ENCODE results near the gene IGSF8. TPM values are rescaled to one million over a fixed set of nuclear protein-coding genes. Genes with fewer than 3 reads are reported as not detected.
"Not testable (repeated sequence)": the region's sequence is repeated elsewhere in the genome, so short reads cannot be mapped to it uniquely, and the experiment has no call there.

The IGSF8 gene
- total RNA-seq, 1 donor from 2014 or later: 29.7 TPM

GRCh38 chr1:160050182-160050581 is 48.2 kb downstream of the IGSF8 start:
- DNase-seq (ENCODE audit: low spot score); intact Hi-C loops (cut with DNase I): not testable (repeated sequence)

GRCh38 chr1:160049101-160049500 is 49.3 kb downstream of the IGSF8 start:
- no peak for DNase-seq (ENCODE audit: low spot score)
- intact Hi-C loops (cut with DNase I): loop anchor here (5.0 kb wide), 1 partner anchor 33 kb away; the partner anchor contains the start of gene KCNJ9

- intact Hi-C loops (cut with DNase I): loop anchor here (5.0 kb wide), 1 partner anchor 34 kb away; the partner anchor contains the start of gene KCNJ9
- no peak for DNase-seq (ENCODE audit: low spot score)
Measured at GRCh38 chr1:160048335-160048734, 50.1 kb downstream of the IGSF8 start.

- intact Hi-C loops (cut with DNase I): loop anchor here (5.0 kb wide), 1 partner anchor 35 kb away; the partner anchor contains the start of gene KCNJ9
Measured at GRCh38 chr1:160047111-160047991, 51.1 kb downstream of the IGSF8 start.

GRCh38 chr1:160046494-160047110 is 51.8 kb downstream of the IGSF8 start:
- DNase-seq (ENCODE audit: low spot score): peak; percentile 77
- intact Hi-C loops (cut with DNase I): loop anchor here (5.0 kb wide), 1 partner anchor 36 kb away; the partner anchor contains the start of gene KCNJ9

More at GRCh38 chr1:160047111-160047991, 51.1 kb downstream of the IGSF8 start:
- no peak for DNase-seq (ENCODE audit: low spot score)

GRCh38 chr1:160045653-160046052 is 52.8 kb downstream of the IGSF8 start:
- DNase-seq (ENCODE audit: low spot score): no peak
- intact Hi-C loops (cut with DNase I): loop anchor here (5.0 kb wide), 1 partner anchor 37 kb away; the partner anchor contains the start of gene KCNJ9

GRCh38 chr1:160043543-160043942 is 54.9 kb downstream of the IGSF8 start:
- no peak for DNase-seq (ENCODE audit: low spot score)
- intact Hi-C loops (cut with DNase I): no loop called here

Other genes starting within 250 kb of the IGSF8 start
- not detected for gene VSIG8, start 236.0 kb downstream of the IGSF8 start, total RNA-seq
- gene CFAP45, start 198.5 kb downstream of the IGSF8 start, total RNA-seq: 0.32 TPM
- 103 TPM for gene TAGLN2, start 173.1 kb downstream of the IGSF8 start, total RNA-seq
- gene IGSF9, start 153.0 kb downstream of the IGSF8 start, total RNA-seq: not detected
- gene SLAMF9, start 144.4 kb downstream of the IGSF8 start, total RNA-seq: not detected
- gene PIGM, start 66.6 kb downstream of the IGSF8 start, total RNA-seq: 2.3 TPM
- gene KCNJ10, start 28.5 kb downstream of the IGSF8 start, total RNA-seq: 0.05 TPM
- gene KCNJ9, start 17.1 kb downstream of the IGSF8 start, total RNA-seq: not detected
- 147 TPM for gene ATP1A2, start 17.1 kb upstream of the IGSF8 start, total RNA-seq
- gene ATP1A4, start 53.0 kb upstream of the IGSF8 start, total RNA-seq: 1.0 TPM
- 57.8 TPM for gene CASQ1, start 92.0 kb upstream of the IGSF8 start, total RNA-seq
- 317 TPM for gene PEA15, start 106.8 kb upstream of the IGSF8 start, total RNA-seq
- gene DCAF8, start 163.9 kb upstream of the IGSF8 start, total RNA-seq: 123 TPM
- 68.9 TPM for gene PEX19, start 186.5 kb upstream of the IGSF8 start, total RNA-seq
- 118 TPM for gene COPA, start 244.6 kb upstream of the IGSF8 start, total RNA-seq
- gene NCSTN, start 244.8 kb upstream of the IGSF8 start, total RNA-seq: 53.7 TPM

All from cardiac septum (tissue), 1 donor.